Fibroblast of skin of left biceps (primary cell): ENCODE data around the gene METTL13.

Experiments
- DNase-seq, 2 experiments: peaks; one replicate each; pipeline ENCODE4 v3.0.0-alpha.2; 2013; ENCODE audit warnings: low read depth in 2 of 2

METTL13 gene, protein sequence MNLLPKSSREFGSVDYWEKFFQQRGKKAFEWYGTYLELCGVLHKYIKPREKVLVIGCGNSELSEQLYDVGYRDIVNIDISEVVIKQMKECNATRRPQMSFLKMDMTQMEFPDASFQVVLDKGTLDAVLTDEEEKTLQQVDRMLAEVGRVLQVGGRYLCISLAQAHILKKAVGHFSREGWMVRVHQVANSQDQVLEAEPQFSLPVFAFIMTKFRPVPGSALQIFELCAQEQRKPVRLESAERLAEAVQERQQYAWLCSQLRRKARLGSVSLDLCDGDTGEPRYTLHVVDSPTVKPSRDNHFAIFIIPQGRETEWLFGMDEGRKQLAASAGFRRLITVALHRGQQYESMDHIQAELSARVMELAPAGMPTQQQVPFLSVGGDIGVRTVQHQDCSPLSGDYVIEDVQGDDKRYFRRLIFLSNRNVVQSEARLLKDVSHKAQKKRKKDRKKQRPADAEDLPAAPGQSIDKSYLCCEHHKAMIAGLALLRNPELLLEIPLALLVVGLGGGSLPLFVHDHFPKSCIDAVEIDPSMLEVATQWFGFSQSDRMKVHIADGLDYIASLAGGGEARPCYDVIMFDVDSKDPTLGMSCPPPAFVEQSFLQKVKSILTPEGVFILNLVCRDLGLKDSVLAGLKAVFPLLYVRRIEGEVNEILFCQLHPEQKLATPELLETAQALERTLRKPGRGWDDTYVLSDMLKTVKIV

DNA sequence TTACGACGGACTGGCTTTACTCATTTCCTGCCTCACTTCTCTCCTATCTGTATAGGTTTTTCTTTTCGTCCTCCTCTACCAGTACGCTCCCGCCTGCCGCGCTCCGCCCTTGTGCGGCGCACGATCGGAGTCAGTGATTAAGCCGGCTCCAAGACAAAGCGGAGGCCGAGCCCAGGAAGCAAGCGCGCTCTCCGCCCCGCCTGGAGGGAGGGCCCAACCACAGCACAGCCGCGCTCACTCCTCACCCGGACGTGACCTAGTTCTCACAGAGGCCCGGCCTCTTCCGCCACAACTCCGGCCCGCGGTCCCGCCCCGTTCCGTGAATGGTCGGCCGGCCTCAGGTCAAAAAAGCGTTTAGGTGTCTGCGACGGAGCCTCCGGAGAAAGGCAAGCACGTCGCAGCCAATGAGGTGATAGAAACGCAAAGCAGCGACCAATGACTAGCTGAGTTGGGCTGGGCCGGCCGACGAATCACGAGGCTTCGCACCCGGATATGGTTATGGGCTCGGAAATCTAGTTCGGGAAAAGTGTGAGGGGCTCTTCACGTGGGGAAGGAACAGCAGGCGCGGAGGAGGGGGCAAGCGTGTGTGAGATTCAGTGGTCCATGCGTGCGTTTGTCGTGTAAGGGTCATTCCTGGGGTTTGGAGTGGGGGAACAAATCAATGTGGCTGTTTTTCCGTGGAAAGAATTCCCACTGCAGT is at the start of gene METTL13:
Gene METTL13 (plus strand): TSS at position 485 of the 700 bp plus-strand sequence. CDS start 308 bp downstream, outside the sequence.
- DNase-seq = peak; percentile 98

DNA sequence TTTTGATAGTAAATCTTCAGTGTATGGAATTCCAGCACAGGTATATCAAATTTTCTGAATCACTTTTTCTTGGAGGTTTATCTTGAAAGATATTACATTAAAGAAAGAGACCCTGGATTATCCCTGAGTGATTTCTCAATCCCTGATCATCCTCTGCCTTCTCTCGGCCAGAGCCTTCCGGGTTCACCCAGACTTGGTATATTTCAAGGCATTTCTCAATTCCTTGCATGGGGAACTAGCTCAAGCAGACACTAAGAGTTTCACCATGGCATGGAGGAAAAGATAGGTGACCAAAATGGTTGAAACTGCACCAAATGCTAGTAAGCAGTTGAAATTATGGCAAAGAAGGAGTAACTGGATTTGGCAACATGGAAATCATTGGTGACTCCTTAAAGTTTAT is 45.3 kb upstream of the METTL13 start:
- DNase-seq = no peak

DNA sequence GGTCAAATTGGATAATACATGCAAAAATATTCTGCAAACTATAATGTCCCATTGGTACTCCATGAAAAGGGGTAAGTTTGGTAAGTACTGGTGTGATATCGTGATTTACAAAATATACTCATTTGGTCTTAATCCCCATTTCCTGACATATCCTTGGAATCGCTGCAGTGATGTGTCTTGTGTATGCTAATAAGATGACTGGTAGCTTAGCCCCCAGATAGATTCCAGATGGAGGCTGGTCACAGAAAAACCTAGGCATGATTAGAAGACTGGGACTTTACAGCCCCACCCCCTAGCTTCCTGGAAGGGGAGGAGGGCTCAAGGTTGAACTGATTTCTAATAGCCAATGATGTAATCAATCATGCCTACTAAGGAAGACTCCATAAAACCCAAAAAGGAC is 42.5 kb upstream of the METTL13 start:
- no peak for DNase-seq

DNA sequence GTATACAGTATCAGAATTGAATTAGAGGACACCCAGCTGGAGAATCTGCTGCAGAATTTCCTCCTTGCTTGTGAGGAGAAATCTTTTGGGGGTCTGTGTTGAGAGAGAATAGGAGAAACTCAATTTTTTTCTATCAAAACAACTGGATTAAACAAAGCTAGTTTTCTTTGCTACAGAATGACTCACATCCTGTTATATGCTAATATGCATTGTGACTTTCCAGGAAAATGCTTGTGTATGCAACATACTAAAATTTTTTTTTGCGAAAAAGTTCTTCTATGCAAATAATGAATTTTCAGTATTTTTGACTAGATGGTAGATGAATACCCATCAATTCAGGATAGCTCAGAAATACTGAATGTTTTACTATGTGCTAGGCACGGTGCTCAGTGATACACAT is 41.8 kb upstream of the METTL13 start:
- no peak for DNase-seq

DNA sequence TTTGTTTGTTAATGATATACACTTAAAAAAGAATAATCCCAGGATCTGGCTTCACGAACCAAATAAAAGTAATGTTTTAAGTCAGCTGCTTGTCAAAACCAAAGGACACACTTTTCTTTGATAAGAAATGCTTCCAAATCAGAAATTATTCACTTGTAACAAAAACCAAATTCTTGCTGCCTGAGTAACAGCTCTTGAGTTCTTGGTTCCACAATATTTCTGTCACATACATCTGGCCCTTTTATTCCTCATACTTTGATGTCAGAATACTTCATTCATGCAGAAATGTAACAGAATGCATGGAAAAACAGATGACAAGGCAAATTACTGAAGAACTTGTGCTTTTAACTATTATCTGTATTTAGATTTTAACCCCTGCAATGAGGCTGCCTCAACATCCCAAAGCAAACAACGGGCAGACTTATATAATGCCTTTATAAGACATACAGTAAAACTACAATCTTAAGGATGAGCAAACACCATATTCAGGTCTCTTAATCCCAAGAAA is 41.0 kb upstream of the METTL13 start:
- no peak for DNase-seq

DNA sequence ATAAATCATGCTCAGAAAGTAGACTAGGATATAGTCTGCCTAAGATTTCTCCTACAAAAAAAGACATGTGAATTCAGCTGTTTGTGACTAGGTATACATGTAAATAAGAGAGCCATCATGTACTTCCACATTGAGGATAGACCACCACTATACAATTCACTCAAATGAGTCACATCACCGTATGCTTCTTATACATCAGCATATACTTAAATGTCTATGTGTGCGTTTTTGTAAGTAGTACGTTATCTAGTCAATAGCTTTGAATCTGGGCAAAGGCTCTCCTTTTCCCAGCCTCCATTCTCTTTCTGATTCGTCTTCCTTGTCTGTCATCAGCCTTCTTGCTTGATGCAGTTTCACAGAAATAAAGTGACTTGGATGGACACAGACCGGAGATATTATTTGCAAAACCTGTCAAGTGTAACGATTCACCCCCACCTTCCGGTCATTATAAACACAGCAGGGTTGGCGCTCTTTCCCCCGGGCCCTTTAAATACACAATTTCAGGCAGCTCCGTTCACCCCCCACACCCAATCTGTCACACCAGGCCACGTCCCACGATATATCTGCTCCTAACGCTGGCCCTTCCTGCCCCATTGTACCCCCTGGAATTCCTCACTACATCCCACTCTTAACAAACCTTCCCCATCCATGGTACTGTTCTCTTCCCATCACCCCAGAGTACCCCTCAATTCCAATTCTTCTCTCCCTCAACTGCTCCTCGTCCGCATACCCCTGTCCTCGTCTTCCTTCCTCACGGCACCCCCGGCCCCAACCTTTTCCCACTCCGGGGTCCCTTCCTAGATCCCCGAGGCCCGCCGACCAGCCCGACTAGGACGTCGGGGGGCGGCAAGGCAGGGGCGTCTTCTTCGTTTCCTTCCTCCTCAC is 40.2 kb upstream of the METTL13 start:
- no peak for DNase-seq

DNA sequence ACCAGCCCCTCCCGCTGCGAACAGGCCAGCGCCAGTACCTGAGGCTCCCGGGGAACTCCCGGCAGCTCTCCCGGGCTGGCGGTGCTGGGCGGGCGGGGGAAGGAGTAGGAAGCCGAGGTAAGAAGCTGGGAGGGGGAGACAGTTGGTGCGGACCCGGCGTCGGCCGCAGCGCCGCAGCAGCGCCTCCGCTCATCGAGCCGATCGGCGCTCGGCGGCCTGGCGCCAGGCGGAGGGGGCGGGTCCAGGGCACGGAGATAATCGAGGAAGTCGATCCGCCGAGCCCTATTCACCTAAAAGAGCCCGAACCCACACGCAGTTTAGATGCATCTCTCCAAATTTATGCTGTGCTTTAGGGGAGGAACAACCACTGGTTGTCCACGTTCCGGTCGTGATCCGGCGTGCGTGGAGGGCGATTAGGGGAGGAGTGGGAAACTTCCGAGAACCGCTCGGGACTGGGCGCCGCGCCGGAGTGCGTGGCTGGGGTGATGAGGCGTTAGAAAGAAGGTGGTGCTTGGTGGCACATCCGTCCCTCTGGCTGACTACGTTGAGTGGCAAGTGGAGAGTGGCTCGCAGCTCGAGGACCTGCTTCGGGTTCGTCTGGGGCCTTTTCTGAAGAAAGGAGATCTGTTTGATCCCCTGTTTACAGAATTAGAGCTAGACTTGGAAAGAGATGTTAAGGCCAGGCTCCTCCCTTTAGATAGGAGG is 39.4 kb upstream of the METTL13 start, which contains the start of gene VAMP4:
Gene VAMP4 (minus strand): TSS at position 194 of the 705 bp plus-strand sequence. CDS start 3,651 bp downstream, outside the sequence.
- DNase-seq = peak; percentile 50 to 53

DNA sequence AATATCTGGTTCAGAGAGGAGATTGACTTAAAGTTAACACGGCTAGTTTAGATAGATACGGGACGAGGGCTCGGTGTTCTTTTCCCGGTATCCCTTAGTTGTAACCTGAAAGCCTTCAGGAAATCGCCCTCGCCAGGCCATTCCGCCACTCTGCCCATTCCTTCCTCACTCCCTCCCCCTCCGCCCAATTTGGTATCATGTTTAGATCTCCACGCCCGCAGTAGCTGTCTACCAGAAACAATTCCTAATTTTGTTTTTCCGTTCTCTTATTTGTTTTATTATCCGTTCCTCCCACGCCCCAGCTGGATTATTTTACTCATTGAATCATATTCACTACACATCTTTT is 38.9 kb upstream of the METTL13 start:
- DNase-seq = no peak

DNA sequence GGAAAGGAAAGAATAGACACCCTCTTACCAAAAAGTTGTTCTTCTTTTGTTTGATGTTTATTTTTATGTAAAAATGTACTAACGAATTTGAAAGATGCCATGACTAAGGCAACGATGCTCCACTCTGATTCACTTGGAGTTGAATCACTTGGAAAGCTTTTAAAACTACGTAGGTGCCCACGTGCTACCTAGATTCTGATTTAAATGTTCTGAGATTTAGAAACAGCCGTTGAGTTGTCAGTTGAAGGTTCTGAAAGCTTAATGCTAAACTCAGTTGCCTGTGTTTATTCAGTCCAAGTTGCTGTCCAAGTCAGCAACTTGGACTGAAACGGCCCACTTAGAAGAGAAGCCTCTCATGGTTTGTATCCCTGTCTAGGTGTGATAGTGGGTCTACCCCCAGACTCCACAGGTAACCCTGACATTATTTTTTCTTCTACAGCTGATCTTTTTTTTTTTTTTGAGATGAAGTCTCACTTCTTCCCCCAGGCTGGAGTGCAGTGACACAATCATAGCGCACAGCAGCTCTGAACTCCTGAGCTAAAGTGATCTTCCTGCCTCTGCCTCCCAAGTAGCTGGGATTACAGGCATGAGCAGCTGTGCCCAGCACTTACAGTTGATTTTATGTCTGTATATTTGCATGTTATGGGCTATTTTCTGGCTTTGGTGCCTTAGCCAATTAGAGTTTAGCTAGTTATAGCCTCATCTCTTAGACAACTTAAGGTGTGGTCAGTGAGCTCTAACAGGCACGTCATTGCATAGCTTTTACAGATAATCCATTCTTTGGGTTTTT is 38.2 kb upstream of the METTL13 start:
- DNase-seq = no peak

DNA sequence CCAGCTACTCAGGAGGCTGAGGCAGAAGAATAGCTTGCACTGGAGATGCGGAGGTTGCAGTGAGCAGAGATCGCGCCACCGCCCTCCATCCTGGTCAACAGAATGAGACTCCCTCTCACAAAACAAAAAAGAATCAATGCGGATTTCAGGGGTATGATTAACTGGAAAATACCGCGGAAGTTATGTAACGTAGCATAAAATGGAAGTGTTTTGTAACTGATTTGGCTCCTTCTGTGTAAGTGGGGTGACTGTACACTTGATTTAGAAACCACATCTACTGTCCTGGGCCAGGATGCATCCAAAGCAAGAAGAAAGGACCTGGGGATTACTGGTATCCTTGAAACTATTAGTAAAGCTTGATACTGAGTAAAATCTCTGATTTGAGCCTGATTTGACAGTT is 36.5 kb upstream of the METTL13 start:
- DNase-seq = no peak

DNA sequence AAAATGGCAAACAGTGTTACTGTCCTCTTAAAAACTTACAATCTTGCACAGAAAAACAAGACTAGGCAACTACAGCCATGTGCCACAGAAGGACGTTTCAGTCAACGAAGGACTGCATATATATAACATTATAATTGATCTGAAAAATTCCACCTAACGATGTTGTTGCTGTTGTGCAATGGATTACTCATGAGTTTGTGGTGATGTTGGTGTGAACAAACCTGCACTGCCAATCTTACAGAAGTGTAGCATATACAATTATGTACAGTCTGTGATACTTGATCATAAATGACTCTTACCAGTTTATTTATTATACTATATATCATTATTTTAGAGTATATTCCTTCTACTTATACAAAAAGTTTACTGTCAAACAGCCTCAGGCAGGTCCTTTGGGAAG is 32.8 kb upstream of the METTL13 start:
- DNase-seq = no peak

DNA sequence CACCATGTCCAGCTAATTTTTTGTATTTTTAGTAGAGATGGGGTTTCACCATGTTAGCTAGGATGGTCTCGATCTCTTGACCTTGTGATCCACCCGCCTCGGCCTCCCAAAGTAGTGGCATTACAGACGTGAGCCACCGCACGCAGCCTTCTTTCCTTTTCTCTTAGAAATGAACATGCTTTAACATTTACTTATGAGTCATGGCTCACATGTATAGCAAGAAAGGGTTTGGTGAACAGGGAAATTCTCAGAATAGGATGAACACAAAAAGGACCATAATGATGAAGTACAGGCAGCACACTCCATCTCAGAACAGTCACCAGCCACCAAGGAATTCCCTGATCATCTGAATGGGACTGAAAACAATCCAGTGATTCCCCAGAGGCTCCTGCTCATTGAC is 30.2 kb upstream of the METTL13 start:
- DNase-seq = no peak

DNA sequence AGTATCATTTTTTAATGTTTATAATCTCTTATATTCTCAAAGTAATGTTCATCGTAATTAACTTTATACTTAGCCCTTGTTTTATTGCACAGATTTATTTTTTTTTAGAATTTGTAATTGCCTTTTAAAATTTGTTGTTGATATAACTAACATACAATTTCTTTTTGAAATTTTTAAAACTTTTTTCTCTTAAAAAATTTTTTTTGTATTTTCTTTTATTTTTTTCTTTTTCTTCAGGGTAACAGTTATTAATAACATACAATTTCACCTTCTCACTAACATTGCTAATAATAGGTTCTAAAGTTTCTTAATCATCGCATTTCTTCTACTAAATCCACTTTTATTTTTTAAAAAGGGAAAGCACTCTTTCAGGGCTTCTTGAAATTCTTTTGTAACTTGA is 28.3 kb upstream of the METTL13 start:
- DNase-seq = no peak

DNA sequence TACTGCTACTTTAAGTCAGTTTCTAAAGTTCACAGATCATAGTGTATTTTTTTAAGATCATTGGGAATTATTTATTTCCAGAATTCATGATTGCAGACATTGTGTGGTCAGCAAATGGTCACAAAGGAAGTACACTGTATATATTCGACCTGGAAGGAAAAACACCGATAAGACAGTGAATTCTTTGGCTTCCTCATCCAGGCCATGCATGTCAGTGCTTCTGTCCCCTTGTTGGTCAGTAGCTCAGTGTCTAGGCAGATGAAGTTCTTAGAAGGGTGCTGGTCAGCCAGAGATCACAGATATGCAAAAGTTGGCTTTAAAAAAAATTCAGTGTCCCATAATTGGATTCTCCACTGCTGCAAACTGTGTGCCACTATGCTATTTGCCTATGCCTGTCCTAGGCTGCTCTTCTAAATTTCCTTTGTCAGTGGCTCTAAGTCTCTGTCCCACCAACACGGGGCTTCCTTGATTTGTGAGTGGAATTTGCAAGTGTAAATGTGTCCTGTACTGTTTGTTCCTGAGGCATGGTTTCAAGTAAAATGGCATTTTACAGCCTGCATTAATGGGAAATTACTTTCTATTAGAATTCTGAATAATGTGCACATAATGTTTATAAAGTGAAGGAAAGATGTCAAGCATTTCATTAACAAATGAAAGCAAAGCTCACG is 27.6 kb upstream of the METTL13 start:
- DNase-seq = no peak

DNA sequence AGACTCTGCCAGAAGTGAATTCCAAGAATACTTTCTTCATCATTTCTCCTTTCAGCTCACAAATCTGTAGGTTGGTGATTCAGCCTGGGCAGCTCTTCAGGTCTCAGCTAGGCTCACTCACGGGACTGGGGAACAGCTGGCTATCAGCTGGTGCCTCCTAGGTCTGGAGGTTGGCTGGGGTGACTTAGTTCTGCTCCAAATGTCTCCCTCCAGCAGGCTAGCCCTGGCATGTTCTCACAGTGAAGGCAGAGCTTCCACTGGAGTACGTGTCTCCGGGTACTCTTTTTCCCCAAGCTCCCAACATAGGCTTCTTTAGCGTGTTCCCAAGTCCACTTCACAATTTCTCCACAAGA is 27.1 kb upstream of the METTL13 start:
- peak; percentile 37 to 47 for DNase-seq

DNA sequence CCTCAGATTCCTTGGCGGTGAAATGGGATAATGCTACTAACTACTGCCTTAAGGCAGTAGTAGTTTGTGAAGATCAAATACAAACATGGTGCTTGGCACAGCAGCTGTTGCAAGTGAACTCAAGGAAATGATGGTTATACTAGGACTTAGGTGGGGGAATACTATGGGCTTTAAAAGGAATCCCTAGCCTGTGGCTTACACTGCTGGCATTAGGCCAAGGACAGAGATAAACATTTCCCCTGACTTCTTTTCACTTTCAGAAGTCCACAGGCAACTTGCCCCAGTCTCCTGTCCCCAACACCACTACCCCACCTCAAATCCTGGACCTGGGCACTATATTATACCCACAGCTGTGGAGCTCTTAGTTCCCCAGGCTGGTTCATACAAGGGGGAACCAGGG is 26.5 kb upstream of the METTL13 start:
- DNase-seq = no peak

DNA sequence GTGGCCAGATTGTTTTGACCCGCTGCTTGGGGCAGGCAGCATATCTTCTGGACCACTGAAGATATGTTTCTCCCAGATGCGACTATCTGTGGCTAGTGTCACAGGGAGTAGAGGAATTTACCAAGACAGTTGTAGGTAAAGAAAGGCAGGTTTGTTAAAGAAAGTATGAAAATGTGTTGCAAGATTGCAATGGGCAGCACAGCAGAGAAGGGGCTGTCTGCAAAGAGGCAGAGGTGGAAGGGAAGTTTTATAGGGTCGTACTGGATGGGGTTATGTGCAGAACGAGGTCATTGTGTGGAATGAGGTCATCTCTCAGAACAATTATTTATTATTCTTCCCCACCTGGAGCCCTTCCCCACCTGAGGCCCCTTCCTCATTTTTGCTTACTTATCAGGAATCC is 24.6 kb upstream of the METTL13 start:
- DNase-seq = no peak

DNA sequence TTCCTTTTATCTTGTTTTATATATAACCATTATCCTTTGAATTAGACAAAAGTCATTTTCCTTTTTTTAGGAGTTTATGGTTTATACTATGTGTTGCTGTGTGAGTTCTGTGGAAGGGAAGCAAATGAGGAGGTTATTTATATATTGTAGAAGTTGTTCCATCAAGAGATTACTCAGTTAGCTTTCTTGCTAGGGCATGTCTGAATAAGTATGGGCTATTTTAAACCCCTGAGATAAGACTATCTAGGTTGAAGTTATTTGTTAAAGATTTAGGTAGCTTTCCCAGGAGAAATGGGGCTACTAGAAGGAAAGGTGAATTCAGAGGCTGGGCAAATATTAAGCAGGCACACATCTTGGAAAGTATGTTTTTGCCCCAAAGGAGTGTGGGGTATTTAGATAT is 23.4 kb upstream of the METTL13 start:
- no peak for DNase-seq

DNA sequence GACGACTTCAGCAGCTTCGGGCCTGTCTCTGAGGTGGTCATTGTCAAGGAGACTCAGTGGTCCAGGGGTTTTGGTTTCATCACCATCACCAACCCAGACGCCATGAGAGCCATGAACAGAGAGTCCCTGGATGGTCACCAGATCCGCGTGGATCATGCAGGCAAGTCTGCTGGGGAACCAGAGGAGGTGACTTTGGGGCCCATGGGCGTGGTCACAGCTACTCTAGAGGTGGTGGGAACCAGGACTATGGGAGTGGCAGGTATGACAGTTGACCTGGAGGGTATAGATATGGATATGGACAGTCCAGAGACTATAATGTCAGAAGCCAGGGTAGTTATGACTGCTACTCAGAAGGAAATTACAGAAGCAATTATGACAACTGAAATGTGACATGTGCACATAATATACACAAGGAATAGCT is 19.3 kb upstream of the METTL13 start:
- DNase-seq = no peak

DNA sequence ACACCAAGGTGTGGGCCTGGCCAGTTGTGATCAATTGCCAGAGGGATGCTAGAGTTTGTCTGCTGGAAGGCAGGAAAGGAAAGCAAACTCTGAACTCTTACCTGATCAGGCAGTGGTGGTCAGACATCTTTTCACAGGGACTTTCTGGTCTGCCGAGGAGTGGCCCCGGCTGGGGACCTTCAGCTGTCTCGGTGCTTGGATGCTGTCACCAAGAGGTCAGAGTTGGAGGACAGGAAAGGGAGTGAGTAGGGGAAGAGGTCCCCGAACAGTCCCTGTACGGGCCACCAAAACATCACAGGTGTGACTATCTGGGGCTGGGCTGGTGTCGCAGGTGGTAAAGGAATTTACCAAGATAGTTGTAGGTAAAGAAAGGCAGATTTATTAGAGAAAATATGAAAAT is 17.7 kb upstream of the METTL13 start:
- no peak for DNase-seq
